Measurements from ENCODE around the gene SLC22A25.

DNA sequence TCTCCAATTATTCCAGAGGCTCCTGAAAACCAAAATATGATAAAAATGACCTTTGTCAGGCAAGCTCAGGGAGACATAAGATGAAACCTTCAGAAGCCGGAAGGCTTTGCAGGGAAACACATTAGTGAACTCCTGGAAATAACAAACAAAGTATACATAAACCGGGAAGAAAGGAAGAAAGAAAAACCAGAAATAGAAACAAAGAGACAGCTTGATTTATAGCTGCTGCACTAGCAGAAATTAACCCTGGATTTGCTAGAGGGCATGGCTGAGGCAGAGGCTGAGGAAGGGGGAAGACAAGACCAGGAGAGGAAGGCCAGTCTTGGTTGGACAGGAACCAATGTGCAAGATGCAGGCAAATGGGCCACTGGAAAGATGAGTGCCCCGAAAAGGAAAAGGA, 33.3 kb downstream of the SLC22A25 start:
- TF ChIP-seq, protein P1, sequence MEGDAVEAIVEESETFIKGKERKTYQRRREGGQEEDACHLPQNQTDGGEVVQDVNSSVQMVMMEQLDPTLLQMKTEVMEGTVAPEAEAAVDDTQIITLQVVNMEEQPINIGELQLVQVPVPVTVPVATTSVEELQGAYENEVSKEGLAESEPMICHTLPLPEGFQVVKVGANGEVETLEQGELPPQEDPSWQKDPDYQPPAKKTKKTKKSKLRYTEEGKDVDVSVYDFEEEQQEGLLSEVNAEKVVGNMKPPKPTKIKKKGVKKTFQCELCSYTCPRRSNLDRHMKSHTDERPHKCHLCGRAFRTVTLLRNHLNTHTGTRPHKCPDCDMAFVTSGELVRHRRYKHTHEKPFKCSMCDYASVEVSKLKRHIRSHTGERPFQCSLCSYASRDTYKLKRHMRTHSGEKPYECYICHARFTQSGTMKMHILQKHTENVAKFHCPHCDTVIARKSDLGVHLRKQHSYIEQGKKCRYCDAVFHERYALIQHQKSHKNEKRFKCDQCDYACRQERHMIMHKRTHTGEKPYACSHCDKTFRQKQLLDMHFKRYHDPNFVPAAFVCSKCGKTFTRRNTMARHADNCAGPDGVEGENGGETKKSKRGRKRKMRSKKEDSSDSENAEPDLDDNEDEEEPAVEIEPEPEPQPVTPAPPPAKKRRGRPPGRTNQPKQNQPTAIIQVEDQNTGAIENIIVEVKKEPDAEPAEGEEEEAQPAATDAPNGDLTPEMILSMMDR (IDR thresholded peaks at IDR 0.05; ENCODE audit: low read depth, low read length, poor library complexity, severe bottlenecking): no peak
- no peak for TF ChIP-seq EZH2phosphoT487 (IDR thresholded peaks at IDR 0.05; ENCODE audit: borderline replicate concordance, low read length)

All from DOHH2 (cell line).